KMS-11 (cell line): Measurements from ENCODE around the gene CDK8.

Experiments used
- H2AFZ ChIP-seq: fragments of 200-600 bp; sonication (generic); 2 replicates; pipeline ENCODE4 v1.6.1; 2016; ENCODE audit warnings: antibody characterized with exemption, mixed run types, low read depth
- H3K27ac ChIP-seq: fragments of 200-600 bp; sonication (generic); 2 replicates; pipeline ENCODE4 v1.6.1; 2016; ENCODE audit warnings: mild to moderate bottlenecking, mixed run types
- H3K27me3 ChIP-seq: fragments of 200-600 bp; sonication (generic); 2 replicates; pipeline ENCODE4 v1.6.1; 2017; ENCODE audit warnings: mild to moderate bottlenecking, low read depth, mixed run types, moderate library complexity; ENCODE audit not compliant: insufficient read depth
- H3K36me3 ChIP-seq: fragments of 200-600 bp; sonication (generic); 2 replicates; pipeline ENCODE4 v1.6.1; 2017; ENCODE audit warnings: mild to moderate bottlenecking, mixed run types; ENCODE audit not compliant: insufficient read depth
- H3K4me1 ChIP-seq: fragments of 200-600 bp; sonication (generic); 2 replicates; pipeline ENCODE4 v1.6.1; 2016; ENCODE audit warnings: mild to moderate bottlenecking, low read depth, mixed run types; ENCODE audit not compliant: poor library complexity, severe bottlenecking
- H3K4me2 ChIP-seq: fragments of 200-600 bp; sonication (generic); 2 replicates; pipeline ENCODE4 v1.7.0; 2016; ENCODE audit warnings: mild to moderate bottlenecking, mixed run types
- H3K4me3 ChIP-seq: fragments of 200-600 bp; sonication (generic); IDR thresholded peaks from 2 replicates; pipeline ENCODE4 v1.6.1; 2017; ENCODE audit warnings: low read depth, low read length, mixed read lengths; ENCODE audit not compliant: insufficient read depth
- H3K79me2 ChIP-seq: fragments of 200-600 bp; sonication (generic); 2 replicates; pipeline ENCODE4 v1.6.1; 2016; ENCODE audit warnings: low read depth, mixed run types; ENCODE audit not compliant: insufficient read depth
- H3K9ac ChIP-seq: fragments of 200-600 bp; sonication (generic); 2 replicates; pipeline ENCODE4 v1.6.1; 2016; ENCODE audit warnings: mild to moderate bottlenecking, mixed run types
- H4K20me1 ChIP-seq: fragments of 200-600 bp; sonication (generic); 2 replicates; pipeline ENCODE4 v1.6.1; 2016; ENCODE audit warnings: mild to moderate bottlenecking, mixed run types; ENCODE audit not compliant: insufficient read depth
- TF ChIP-seq, protein P1 (sequence below): fragments of 200-600 bp; sonication (generic); conservative IDR thresholded peaks from 2 replicates; pipeline ENCODE4 v1.6.1; 2017; ENCODE audit warnings: low read depth, mild to moderate bottlenecking, antibody characterized with exemption, low read length, moderate library complexity, mixed read lengths

The CDK8 gene

DNA sequence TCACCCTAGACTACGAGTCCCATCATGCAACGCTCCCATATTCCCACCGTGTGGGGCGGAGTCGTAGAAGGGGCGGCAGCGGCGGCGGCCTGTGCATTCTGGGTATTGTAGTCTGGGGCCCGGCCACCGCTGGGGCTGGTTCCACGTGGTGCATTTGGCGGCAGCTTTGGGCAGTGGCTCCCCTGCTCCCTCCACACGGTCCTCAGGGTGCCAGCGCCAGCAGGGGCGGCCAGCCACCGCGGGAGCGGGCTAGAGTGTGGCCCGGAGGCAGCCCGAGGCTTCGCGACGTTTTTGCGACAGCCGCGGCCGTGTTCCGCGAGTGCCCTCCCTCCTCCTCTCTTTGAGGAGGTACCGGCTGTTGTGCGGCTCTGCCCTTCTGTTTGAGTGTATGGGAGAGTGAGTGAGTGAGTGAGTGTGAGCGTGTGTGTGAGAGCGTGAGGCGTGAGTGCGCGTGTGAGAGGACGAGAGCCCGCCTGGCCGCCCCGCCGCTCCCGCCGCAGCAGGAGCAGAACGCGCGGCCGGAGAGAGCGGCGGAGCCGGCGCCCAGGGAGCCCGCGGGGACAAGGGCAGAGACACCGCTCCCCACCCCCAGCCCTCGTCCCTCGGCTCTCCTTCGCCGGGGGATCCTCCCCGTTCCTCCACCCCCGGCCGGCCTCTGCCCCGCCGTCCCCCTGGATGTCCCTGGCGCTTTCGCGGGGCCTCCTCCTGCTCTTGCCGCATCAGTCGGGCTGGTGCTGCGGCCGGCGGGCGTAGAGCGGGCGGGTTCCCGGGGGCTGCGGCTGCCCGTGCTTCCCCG is at the start of gene CDK8:
Gene CDK8 (plus strand): TSS at position 343 of the 796 bp plus-strand sequence. CDS start 513 bp downstream, outside the sequence.
- peak within 1 kb of the TSS; percentile 84 for H3K9ac ChIP-seq
- H3K79me2 ChIP-seq = peaks cover 39% of the 10 kb centered on the region
- H3K27ac ChIP-seq = peak within 1 kb of the TSS; percentile 88
- H3K27me3 ChIP-seq = no peaks in the 10 kb centered on the region
- H3K36me3 ChIP-seq = no peaks in the 10 kb centered on the region
- peak within 1 kb of the TSS; percentile 67 for H2AFZ ChIP-seq
- TF ChIP-seq, protein P1, sequence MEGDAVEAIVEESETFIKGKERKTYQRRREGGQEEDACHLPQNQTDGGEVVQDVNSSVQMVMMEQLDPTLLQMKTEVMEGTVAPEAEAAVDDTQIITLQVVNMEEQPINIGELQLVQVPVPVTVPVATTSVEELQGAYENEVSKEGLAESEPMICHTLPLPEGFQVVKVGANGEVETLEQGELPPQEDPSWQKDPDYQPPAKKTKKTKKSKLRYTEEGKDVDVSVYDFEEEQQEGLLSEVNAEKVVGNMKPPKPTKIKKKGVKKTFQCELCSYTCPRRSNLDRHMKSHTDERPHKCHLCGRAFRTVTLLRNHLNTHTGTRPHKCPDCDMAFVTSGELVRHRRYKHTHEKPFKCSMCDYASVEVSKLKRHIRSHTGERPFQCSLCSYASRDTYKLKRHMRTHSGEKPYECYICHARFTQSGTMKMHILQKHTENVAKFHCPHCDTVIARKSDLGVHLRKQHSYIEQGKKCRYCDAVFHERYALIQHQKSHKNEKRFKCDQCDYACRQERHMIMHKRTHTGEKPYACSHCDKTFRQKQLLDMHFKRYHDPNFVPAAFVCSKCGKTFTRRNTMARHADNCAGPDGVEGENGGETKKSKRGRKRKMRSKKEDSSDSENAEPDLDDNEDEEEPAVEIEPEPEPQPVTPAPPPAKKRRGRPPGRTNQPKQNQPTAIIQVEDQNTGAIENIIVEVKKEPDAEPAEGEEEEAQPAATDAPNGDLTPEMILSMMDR = no peak
- H3K4me2 ChIP-seq = peak within 1 kb of the TSS; percentile 93
- H3K4me3 ChIP-seq = no peak within 1 kb of the TSS
- H4K20me1 ChIP-seq = 0 out of 2 replicates have a peak, but pooled peaks cover 3% of the 10 kb centered on the region
- H3K4me1 ChIP-seq = peaks cover 15% of the 10 kb centered on the region

DNA sequence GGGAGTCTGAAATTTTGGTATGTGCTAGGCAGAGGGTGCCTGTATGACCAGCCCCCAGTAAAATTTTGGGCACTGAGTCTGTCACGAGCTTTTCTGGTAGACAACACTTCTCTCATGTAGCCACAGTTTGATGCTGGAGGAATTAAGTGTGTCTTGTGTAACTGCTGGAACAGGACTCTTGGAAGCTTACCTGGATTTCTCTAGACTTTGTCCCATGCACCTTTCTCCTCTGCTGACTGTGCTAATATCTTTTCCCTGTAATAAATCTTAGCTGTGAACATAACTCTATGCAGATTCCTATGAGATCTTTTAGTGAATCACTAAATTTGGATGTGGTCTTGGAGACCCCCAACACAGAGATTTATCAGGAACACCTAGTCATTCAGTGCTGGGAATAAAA is 45.6 kb upstream of the CDK8 start:
- Histone ChIP-seq H3K27me3 (no peaks in the 10 kb centered on the region), H3K36me3 (no peaks in the 10 kb centered on the region), H2AFZ (no peak overlapping the region), H3K27ac (no peak overlapping the region), H4K20me1 (no peaks in the 10 kb centered on the region), H3K79me2 (no peaks in the 10 kb centered on the region), H3K4me2 (no peak overlapping the region), H3K4me3 (no peak overlapping the region), H3K4me1 (no peaks in the 10 kb centered on the region), H3K9ac (no peak overlapping the region)
- TF ChIP-seq, protein P1 = no peak

- no peak overlapping the region for H3K9ac ChIP-seq
- TF ChIP-seq, protein P1 = no peak
- no peaks in the 10 kb centered on the region for H3K27me3 ChIP-seq
- H3K36me3 ChIP-seq = no peaks in the 10 kb centered on the region; the same call in 1 of the 2 replicates
- no peaks in the 10 kb centered on the region for H3K4me1 ChIP-seq
- H4K20me1 ChIP-seq = no peaks in the 10 kb centered on the region
- no peak overlapping the region for H2AFZ ChIP-seq
- H3K4me3 ChIP-seq = no peak overlapping the region
- no peaks in the 10 kb centered on the region for H3K79me2 ChIP-seq
- no peak overlapping the region for H3K4me2 ChIP-seq
- H3K27ac ChIP-seq = no peak overlapping the region
These were observed 40.6 kb upstream of the CDK8 start for GRCh38 chr13:26213345-26213744.

DNA sequence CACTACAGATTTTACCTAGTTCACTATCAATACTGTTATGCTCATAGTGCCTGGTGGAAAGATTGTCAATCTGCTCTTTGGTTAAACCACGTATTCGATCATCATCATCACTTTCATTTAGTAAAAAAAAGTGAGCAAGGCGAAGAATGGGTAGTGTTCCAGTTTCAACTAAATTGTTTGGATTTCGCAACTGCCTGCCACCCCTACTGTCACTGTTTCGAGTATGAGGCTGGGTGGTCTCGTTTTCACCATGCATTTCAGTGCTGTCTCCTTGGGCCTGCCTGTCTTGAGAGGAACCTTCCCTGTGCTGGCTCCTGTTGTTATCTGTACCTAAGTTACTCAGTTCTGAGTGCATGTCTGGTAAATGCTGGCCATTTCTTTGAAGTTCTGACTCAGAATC is 39.9 kb upstream of the CDK8 start:
- TF ChIP-seq, protein P1 = no peak
- H3K36me3 ChIP-seq = no peaks in the 10 kb centered on the region; the same call in 1 of the 2 replicates

More for the DNA sequence above, 39.9 kb upstream of the CDK8 start:
- H3K27me3 ChIP-seq = no peaks in the 10 kb centered on the region
- H3K27ac ChIP-seq = no peak overlapping the region
- no peaks in the 10 kb centered on the region for H4K20me1 ChIP-seq
- H3K79me2 ChIP-seq = no peaks in the 10 kb centered on the region
- no peak overlapping the region for H3K9ac ChIP-seq
- no peak overlapping the region for H3K4me3 ChIP-seq
- no peak overlapping the region for H2AFZ ChIP-seq
- no peak overlapping the region for H3K4me2 ChIP-seq
- H3K4me1 ChIP-seq = no peaks in the 10 kb centered on the region
